Erythroblast (primary cell): Measurements from ENCODE around the gene ARMC8.
A peak's percentile ranks its signal among the peaks of the same experiment; 100 is the strongest.

ENCODE experiments used
- DNase-seq, 2 experiments: peaks; one replicate each; lab custom pipeline; 2025; lab: John Stamatoyannopoulos, UW
- GATA1 ChIP-seq: IDR thresholded peaks from 2 replicates; pipeline ENCODE4 v1.6.1; 2011; ENCODE audit warnings: low read depth, mild to moderate bottlenecking, control low read depth, low read length, moderate library complexity
- POLR2A ChIP-seq: IDR thresholded peaks from 2 replicates; pipeline ENCODE4 v1.6.1; 2011; ENCODE audit warnings: mild to moderate bottlenecking, low read length

Gene ARMC8

DNA sequence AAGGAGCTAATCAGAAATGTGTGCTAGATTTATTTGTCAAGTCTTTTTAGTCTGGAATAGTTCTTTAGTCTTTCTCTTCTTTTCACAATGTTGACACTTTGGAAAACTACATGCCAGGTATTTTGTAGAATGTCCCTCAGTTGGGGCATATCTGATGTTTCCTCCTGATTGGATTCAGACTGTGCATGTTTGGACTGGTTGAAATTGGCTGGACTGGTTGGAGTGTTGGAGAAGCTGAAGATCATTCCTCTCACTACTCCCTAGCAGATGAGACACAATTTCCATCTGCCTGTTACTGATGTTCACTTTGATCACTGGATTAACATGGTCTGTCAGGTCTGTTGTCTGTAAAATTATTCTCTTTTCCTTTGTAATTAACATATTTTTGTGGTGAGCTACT is 138.9 kb downstream of the ARMC8 start:
- TF ChIP-seq POLR2A, result no peak
- no peak for TF ChIP-seq GATA1
- DNase-seq, result no peak

DNA sequence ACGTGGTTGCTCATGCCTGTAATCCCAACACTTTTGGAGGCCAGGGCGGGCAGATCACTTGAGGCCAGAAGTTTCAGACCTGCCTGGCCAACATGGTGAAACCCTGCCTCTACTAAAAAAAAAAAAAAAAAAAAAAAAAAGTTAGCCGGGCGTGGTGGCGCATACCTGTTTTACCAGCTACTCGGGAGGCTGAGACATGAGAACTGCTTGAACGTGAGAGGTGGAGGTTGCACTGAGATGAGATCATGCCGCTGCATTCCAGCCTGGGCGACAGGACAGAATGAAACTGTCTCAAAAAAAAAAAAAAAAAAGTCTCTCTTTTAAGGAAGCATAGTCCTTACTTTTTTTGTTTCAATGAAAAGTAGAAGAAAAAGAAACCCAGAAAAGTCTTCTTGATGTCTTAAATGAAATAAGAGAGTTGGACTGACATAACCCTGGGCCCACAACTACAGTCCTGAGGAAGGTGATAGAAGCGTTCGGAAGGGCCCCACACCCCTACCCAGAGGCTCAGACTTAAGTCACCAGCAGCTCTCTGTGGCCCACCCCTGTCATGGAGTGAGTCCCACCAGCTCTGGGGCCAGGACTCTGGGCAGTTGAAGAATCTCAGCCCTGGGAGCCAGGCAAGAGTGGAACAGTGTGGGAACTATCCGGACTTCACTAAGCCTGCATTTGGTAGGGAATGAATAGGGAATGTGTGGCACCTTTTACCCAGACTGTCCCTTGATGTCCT is 139.9 kb downstream of the ARMC8 start:
- TF ChIP-seq POLR2A (no peak), GATA1 (no peak)
- DNase-seq, result no peak

DNA sequence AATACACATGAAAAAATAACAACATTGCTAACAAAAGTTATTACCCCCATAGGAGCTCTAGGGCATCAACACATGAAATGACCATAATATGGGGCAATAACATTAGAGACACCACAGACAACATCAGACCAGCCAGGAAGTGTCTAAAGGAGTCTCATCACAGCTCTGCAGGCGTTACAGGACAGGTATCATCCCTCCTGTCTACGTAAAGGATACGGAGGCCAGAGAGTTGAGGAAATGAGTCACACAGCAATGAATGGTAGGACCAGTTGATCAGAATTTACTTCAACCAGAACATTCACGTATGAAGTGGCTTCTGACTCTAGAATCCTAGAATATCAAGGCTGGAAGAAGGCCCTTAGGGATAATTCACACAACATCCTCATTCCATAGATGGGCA is 140.7 kb downstream of the ARMC8 start:
- DNase-seq, result no peak
- no peak for TF ChIP-seq GATA1
- no peak for TF ChIP-seq POLR2A

DNA sequence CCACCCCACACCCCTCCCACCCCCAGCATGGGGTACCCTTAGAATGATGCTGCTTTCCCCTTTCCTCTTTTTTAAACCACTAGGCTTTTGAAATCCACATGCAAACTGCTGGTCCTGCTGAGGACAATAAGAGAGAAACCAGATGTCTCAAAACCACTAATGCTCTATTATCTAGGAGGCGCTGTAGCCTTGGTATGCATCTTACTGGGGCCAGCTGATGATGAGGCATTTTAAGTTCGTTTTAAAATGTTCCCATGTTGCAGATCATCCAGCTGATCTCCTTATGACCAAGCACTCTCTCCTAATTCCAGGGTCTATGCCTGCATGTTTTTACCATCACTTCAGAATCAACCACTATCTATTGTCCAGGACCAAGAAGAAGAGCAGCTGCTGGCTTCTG is 141.2 kb downstream of the ARMC8 start:
- TF ChIP-seq GATA1, result no peak
- TF ChIP-seq POLR2A, result no peak
- DNase-seq, result peak; percentile 23 to 35

DNA sequence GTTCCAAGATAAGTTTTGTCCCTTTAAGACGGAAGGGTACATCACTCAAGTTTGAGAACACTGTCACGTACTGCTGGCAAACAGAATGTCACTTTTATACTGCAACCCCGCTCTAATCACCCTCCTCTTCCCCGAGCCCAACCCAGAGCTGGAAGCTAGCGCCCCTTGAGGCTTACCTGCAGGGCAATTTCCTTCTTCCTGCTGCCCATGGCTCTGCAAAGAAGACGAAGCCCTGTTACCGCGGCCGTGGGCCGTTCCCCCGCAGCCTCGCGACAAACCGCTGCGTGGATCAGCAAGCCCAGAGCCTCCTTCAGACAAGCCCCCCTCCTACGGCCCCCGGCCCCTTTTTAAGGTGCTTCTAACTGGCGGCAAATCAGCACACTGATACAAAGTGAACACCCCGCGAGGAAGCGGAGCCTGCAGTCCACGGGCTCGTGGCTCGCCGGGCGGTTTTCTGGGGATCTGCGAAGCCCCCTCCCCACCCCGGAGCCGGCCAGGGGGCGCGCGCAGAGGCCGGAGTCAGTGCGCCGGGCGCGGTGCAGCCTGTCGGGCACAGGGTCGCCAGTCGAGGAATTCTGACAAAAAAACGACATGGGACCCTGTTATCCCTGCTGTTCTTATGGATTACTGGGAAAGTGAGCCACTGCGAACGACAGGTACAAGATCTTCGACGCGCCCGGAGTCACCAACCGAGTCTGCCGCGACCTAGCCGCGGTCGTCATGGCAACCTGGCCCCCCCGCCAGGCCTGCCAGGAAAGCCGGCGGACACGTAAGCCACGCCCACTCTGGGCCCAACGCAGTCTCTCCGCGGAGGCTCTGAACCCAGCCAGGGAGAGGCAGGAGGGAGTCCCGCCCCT is 142.3 kb downstream of the ARMC8 start, which contains the start of gene NME9:
TSS of gene NME9 (minus strand) at position 725 of the 857 bp plus-strand sequence. CDS start at position 209, 516 bp downstream.
- TF ChIP-seq POLR2A (no peak), GATA1 (no peak)
- peak; percentile 90 to 91 for DNase-seq

DNA sequence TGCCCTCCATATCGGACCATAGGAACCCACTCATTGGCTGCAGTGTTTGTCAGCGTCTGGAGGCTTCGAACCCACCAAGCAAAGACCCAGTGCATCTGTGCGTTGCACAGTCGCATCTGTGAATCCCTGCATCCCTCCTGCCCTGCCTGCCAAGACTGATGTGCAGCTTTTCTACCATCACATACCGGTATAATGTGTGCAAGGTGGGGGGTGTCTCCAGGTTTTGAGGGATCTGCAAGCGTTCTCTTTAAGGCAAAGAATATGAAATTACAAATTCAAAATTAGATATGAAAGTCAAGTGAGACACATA is 142.8 kb downstream of the ARMC8 start:
- no peak for TF ChIP-seq GATA1
- no peak for TF ChIP-seq POLR2A
- DNase-seq, result no peak

DNA sequence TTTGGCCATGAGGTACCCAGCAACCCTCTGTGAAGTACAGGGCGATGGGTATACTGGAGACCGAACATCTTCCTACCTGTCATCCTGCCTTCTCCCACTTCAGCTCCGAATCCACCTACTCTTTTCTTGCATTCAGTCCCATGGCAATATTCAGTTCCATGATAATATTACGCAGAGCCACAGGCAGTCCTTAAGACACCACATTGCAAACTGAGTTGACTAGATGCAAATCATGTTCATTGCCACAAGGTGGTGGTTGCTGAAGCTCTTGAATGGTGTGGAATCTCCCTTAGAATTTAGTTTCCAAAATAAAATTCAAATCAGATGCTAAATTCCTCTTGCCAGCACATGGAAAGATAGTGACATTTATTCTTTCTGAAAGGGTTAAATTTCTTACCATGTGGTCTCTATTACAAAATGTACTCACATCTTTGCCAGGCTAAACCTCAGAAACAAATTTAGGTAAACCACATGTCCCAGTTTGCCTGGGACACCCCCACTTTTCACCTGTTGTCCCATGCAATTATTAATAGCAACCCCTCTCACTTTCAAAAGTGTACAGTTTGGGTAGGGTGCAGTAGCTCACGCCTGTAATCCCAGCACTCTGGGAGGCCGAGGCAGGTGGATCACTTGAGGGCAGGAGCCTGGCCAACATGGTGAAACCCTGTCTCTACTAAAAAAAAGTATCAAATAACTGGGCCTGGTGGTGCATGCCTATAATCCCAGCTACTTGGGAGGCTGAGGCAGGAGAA is 144.2 kb downstream of the ARMC8 start:
- no peak for DNase-seq
- TF ChIP-seq POLR2A (no peak), GATA1 (no peak)

DNA sequence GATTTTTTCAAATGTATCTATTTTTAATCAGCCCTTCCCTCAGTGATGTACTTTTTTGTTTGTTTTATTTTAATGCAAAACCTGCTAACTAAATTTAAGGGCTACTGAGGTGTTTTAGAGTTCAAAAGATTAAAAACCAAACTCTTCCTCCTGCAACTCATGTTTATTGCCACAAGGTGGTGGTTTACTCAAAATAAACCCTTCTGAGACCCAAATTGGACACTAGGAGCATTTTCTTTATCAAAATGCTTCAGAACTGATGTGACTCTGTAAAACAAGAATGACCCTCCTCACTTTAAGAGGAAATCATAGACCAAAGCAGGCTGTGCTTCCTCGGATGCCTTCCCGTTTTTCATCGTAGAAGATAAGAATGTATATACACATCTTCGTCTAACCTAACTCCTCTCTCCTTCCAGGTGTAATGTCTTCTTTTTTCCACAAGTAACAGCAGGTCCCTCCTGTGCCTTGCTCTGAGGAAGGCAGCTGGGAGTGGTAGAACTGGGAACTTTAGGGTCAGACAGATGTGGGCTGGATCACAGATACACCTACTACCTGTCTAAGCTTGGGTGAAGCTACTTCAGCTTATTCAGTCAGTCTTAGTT is 145.5 kb downstream of the ARMC8 start:
- peak; percentile 20 to 26 for DNase-seq

DNA sequence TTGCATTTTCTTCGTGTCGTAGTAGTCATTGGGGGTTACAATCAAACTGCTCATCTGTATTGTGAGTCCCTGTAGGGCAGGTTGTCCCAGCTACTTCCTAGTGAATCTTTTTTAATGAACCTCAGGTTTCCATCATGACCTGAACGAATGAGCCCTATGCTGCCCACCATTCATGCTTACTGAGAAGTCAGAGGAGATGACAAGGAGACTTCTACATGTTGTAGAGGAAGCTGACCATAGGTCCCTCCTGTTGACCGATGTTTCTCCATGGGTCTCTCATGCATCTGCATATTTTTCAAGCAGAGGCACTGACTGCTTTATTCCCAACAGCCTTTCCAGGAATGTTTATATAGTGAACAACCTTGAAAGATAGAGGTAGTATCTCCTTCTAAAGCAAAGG is 147.5 kb downstream of the ARMC8 start:
- DNase-seq, result no peak
- no peak for TF ChIP-seq POLR2A

More for the DNA sequence above, 145.5 kb downstream of the ARMC8 start:
- TF ChIP-seq POLR2A (no peak), GATA1 (no peak)

DNA sequence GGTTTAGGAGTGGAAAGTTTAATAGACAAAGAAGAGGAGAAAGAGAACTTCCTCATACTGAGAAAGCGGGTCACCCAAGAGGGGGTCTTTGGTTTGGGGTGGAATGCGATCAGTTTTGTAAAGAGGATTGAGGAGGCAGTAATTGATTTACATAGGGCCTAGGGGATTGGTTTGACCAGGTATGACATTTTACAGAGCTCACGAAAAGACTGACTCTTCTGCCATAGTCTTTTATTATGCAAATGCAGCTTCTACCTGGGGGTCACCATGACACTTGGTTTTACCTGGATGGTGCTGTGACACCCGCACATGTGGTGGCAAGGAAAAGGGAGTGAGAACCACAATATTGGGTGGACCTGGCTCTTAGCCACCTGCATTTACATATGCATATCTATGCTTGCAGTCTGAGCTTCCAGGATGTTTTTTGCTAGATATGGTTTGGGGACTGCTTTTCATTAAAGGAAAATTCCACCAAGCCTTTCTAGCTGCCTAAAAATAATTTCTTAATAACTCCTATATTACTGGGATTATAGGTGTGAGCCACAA is 149.4 kb downstream of the ARMC8 start:
- DNase-seq, result no peak
- TF ChIP-seq GATA1 (no peak), POLR2A (no peak)

DNA sequence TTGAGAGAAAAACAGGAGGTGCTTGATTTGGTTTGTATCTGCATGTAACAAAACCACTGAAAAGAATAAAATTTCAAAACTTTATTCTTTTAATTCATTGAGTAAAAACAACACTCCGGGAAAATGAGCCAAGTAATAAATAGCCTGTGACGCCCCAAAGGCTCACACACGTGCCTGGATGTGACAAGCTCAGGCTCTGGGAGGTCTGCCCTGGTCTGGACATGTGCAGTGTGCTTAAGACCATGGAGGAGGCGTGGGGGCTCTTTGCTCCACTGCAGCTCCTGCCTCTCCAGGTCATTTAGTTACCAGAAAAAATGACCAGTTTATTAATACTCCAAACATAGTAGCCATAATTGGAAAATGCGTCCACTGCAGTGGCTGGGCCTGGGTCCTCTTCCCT is 151.1 kb downstream of the ARMC8 start:
- no peak for DNase-seq
- TF ChIP-seq GATA1 (no peak), POLR2A (no peak)

DNA sequence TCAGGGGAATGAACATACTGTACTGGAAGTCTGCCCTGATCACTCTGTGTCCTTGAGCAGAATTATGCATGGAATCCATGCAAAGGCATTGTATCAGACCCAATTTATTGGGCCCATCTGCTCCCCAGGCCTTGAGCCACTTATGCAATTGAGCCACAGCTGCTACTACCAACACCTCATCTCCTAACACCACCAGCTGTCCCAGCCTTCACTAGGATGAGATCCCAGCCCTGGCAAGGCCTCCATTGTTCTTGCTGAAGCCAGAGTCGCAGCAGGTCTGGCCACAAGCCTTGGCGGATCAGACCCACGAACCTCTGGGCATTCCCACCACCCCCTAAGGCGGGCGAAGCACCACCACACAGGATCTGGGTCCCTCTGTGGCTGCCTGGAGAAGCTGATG is 151.7 kb downstream of the ARMC8 start:
- DNase-seq, result no peak
- no peak for TF ChIP-seq POLR2A
- no peak for TF ChIP-seq GATA1

DNA sequence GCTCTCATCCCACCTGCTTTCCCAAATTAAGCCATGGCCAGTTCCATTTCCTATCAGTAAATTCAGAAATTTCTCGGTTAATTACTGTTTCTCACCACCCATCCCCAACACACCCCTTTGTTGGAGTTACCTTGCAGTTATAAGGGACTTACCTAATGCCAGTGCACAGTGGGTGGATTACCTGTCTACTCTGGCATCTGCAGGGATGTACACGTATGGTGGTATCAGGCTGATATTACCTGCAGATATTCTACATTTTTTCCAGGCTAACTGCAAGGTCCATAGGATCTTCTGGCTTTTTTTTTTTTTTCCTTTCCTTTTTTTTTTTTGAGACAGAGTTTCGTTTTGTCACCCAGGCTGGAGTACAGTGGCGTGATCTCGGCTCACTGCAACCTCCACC is 153.4 kb downstream of the ARMC8 start:
- TF ChIP-seq GATA1, result no peak
- TF ChIP-seq POLR2A, result no peak
- DNase-seq, result no peak
